OCI-M2 (cell line): ENCODE measurements around the gene CNTNAP2.

Experiments used
- DNase-seq: peaks from one replicate; lab custom pipeline; 2025; ENCODE audit not compliant: unreplicated experiment; lab: John Stamatoyannopoulos, UW

Gene CNTNAP2

GRCh38 chr7:146414373-146414772, 297.8 kb downstream of the CNTNAP2 start:
- DNase-seq = no peak

DNA sequence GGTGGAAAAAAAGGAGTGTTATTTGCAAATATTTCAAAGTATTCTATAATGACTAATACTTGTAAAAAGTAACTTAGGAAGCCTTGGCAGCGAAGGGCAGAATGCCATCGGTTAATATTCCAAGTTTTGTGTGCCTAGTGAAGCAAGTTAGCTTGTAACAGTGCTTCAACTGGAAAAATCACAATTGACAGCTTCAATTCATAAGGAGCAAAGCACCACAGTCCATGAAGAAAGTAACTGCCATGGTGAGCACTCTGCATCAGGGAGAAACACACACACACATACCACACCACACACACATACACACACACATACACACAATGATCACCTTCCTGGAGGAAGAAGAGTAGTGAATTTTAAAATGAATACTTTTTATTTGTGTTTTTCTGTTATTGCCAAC, 298.3 kb downstream of the CNTNAP2 start:
- DNase-seq = no peak

DNA sequence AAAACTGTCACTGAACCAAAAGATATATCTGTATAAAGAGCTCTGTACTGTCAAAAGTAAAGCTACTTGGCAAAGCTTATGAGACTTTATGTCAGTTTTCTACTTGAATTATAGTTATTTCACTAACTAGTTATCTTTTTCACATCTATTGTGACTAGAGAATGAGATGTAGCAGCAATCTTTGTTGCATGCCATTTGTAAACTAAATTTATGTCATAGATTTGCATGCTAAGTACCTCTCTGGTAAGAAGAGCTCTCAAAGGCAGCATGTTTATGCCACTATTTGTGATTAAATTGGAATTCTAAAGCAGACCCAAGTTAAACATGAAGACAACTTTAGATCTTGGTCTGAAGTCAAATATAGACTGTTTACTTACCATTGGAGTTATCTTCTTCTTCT, 300.6 kb downstream of the CNTNAP2 start:
- no peak for DNase-seq

DNA sequence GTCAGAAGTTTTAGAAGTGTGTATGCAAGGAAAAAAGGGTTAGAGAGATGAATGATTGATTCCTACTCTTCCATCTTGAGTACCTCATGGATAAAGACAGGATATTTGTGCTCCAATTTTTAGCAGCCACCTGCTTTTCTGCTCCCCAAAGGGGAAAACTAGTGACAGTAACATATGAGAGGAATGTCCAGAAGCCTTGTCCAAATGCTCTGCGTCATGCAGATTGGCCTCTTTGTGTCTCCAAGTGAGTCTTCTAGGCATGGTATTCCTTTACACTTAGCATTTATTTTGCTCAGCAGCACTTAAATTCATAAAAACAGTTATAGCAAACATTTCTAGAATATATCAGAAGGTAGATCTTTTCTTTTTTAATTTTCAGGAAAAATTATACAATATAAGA, 306.8 kb downstream of the CNTNAP2 start:
- DNase-seq = no peak

DNA sequence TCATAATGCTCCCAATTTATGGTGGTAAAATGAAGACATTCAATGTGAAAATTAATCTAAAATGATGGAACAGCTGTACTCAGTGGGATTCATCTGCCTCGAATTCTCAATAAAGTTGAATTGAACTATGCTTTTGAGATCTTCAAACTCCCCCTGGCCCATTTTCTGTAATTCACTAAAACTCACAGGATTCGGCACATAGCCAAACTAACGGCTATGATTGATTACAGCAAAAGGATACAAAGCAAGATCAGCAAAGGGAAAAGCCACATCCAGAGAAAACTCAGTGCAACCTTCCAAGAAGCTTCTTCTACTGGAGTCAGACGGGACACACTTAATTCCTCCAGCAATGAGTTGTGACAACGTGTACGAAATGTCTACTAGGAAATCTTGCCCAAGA, 307.5 kb downstream of the CNTNAP2 start:
- no peak for DNase-seq

- DNase-seq = no peak
Measured at GRCh38 chr7:146433501-146433900, 316.9 kb downstream of the CNTNAP2 start.

- DNase-seq = no peak
Measured at GRCh38 chr7:146443102-146443501, 326.5 kb downstream of the CNTNAP2 start.

DNA sequence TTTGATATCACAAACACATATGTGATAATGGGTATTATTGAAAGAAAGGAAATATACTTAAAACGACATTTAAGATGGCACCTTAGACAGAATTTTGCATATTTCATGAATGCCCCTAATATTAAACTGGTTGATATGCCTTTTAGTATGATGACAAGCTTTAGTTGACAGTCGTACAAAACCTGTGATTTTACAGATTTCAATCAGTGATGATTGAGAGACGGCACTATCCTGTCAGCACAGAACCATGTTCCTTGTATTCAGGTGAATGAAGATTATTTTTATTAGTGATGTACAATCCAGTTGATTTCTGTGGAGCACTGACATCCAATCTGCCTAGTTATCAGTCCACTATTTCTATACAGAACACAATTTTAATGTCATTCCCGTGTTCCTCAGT, 333.0 kb downstream of the CNTNAP2 start:
- no peak for DNase-seq

DNA sequence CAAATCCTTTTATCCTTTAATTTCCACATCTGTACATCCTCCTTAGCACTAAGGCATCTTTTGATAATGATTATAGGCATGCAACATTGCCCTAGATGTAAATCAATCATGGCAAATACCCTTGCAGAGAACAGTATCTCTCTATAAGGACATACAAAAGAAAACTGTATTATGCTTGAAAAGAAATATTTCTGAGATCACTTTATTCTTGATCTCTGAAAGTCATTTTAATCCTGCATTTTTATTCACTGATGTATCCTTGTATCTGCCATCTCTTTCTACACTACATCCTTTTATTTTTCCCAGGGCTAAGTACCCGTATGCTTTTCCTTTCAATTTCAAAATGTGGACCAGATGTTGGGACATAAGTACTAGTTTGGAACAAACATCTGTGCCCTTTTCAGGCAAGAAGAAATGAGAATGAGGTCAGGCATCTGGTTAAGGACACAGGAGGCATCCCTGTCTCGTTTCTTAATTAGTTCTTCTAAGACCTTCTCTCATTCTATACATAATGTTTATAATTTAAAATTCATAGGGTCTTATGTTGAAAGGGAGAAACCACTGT, 338.6 kb downstream of the CNTNAP2 start:
- DNase-seq = no peak

- DNase-seq = no peak
Measured at GRCh38 chr7:146479040-146479439, 362.4 kb downstream of the CNTNAP2 start.

- DNase-seq = no peak
Measured at GRCh38 chr7:146486519-146486918, 369.9 kb downstream of the CNTNAP2 start.

GRCh38 chr7:146492017-146492416, 375.4 kb downstream of the CNTNAP2 start:
- no peak for DNase-seq

GRCh38 chr7:146494952-146495596, 378.5 kb downstream of the CNTNAP2 start:
- DNase-seq = no peak

- DNase-seq = no peak
Measured at GRCh38 chr7:146496657-146497056, 380.1 kb downstream of the CNTNAP2 start.

GRCh38 chr7:146499970-146500369, 383.4 kb downstream of the CNTNAP2 start:
- DNase-seq = no peak

GRCh38 chr7:146503844-146504243, 387.2 kb downstream of the CNTNAP2 start:
- no peak for DNase-seq

DNA sequence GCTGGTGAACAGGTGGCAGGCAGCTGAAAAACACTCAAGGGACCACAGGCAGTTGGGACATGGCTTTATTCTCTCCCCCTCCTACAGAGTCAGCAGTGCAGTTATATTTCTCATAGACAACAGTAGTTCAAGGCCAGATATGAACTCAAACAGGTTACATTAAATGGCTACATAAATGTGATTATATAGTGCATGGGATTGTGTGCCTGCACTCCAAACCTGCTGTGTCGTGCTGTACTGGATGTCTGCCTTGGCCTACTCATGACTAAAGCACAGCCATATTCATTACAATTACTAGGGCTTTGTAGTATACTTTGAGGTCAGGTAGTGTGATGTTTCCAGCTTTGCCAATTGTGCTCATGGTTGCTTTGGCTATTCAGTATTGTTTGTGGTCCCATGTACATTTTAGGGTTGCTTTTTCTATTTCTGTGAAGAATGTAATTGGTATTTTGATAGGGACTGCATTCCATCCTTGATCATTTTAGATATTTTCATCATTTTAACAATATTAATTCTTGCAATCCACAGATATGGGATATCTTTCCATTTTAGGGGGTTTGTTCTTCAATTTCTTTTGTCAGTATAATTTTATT, 393.6 kb downstream of the CNTNAP2 start:
- no peak for DNase-seq

DNA sequence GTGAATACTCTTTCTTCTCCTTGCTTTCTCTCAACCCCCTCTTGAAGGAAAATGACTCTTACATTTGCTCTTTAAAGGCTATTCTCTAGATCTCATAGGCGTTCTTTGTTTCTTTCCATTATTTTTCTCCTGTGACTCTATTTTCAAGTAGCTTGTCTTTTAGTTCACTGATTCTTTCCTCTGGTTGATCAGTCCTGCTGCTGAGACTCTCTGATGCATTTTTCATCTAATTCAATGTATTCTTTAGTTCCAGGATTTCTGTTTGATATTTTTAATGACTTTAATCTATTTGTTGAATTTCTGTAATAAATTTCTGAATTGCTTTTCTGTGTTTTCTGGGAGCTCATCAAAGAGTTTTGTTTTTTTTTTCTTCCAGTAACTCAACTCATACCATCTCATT, 397.7 kb downstream of the CNTNAP2 start:
- DNase-seq = no peak

DNA sequence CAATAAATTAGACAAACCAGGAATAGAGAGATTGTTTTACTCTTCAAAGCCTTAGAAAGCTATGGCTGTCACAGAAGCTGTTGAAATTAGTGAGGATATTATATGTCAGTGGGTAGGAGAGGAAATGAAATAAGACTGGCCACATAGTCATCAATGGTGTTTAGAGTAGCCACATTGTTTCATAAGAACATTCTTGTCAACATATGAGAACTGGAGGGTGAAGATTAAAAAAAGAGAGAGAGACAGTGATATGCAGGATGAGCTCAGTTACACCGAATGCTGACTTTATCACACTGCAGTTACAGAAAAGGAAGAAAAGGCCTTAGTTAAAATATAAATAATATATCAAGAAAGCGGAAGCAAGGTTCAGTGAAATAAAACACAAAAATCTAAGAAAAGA, 412.0 kb downstream of the CNTNAP2 start:
- no peak for DNase-seq

GRCh38 chr7:146539836-146540235, 423.2 kb downstream of the CNTNAP2 start:
- no peak for DNase-seq

DNA sequence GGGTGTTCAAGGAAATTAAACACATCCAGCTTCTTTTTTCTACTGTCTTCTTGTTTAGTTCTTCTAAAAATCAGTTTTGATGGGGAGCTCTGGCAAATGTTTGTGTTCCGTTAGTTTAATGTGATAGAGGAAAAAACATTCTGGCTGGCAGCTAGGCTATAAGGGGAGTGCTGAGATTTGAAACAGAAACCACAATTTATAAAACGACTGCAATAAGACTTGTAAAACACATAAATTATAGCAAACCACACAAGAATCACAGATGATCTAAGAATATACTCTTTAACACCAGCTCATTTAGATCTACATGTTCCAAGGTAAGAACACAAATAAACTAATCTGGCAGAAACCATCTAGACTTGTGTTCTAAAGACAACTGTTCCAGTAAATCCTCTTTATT, 425.5 kb downstream of the CNTNAP2 start:
- no peak for DNase-seq

DNA sequence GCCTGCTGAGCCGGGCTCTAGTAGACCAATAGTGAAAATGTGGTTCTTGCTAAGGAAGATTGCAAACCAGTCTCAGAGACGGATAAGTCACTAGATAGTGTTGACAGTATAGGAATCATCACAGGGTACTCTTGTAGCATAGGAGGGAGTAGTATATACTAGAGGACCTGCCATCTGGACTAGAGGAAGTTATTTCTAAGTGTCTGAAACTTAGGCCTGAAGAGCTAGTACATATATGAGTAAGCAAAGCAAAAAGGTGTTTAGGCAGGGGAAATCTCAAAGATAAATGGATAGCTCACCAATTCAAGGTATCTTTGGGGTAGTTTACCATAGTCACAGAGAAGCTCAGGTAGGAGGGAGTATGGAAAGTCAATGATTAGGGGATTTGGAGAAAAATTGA, 428.1 kb downstream of the CNTNAP2 start:
- no peak for DNase-seq

DNA sequence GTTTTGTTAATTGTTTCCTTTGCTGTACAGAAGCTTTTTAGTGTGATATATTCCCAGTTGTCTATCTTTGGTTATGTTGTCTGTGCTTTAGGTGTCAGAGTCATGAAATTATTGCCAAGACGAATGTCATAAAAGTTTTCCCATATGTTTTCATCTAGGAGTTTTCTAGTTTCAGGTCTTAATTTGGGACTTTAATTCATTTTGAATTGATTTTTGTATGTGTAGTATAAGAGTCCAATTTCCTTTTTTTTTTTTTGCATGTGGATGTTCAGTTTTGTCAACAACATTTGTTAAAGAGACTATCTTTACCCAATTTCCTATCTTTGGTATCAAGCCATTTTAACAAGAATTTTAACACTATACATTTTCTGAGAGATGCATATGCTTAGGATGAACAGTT, 432.2 kb downstream of the CNTNAP2 start:
- no peak for DNase-seq
